ENCODE measurements around the gene FLVCR1.

GRCh38 chr1:212941452-212941851 lies 83.4 kb downstream of the FLVCR1 start:
- TF ChIP-seq, protein P1, sequence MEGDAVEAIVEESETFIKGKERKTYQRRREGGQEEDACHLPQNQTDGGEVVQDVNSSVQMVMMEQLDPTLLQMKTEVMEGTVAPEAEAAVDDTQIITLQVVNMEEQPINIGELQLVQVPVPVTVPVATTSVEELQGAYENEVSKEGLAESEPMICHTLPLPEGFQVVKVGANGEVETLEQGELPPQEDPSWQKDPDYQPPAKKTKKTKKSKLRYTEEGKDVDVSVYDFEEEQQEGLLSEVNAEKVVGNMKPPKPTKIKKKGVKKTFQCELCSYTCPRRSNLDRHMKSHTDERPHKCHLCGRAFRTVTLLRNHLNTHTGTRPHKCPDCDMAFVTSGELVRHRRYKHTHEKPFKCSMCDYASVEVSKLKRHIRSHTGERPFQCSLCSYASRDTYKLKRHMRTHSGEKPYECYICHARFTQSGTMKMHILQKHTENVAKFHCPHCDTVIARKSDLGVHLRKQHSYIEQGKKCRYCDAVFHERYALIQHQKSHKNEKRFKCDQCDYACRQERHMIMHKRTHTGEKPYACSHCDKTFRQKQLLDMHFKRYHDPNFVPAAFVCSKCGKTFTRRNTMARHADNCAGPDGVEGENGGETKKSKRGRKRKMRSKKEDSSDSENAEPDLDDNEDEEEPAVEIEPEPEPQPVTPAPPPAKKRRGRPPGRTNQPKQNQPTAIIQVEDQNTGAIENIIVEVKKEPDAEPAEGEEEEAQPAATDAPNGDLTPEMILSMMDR (IDR thresholded peaks at IDR 0.05), result no peak
- no peak for TF ChIP-seq POLR2A (IDR thresholded peaks at IDR 0.05)

Measured in uterus (tissue), 2 donors.